Measurements from ENCODE around the gene MIS12.

DNA sequence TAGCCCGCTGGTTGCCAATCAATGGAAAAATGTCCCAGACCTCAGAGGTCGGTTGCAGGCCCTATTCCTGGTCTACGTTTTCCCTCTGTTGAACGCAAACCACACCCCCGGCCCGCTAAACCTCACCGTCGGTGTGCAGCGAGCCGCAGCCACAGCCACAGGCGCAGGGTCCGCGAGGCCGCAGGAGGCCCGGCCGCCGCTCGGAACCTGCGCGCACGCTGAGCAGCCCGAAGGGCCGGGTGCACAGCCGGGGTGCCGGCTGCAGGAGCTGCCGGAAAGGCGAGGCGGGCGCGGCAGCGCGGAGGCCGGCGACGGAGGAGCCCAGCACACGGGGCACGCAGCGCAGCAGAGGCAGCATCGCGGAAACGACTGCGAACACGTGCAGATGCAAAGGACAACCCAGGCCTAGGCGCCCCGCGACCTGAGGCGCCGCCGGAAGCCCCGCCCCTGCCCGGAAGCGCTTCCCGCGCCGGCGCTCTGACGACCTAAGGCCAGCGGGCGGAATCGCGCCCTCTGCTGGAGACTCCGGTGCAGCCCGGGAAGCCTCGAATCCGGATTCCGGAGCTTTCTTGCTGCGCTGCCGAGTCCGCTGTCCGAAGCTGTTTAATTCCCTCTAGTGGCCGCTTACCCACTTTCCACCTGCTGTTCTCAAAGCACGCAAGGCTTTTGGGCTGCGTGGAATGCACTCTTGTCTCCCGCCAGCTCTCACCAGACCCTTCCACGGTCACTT is 47.5 kb upstream of the MIS12 start, which contains the start of gene C1QBP:
- TF ChIP-seq, protein P1, sequence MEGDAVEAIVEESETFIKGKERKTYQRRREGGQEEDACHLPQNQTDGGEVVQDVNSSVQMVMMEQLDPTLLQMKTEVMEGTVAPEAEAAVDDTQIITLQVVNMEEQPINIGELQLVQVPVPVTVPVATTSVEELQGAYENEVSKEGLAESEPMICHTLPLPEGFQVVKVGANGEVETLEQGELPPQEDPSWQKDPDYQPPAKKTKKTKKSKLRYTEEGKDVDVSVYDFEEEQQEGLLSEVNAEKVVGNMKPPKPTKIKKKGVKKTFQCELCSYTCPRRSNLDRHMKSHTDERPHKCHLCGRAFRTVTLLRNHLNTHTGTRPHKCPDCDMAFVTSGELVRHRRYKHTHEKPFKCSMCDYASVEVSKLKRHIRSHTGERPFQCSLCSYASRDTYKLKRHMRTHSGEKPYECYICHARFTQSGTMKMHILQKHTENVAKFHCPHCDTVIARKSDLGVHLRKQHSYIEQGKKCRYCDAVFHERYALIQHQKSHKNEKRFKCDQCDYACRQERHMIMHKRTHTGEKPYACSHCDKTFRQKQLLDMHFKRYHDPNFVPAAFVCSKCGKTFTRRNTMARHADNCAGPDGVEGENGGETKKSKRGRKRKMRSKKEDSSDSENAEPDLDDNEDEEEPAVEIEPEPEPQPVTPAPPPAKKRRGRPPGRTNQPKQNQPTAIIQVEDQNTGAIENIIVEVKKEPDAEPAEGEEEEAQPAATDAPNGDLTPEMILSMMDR (IDR thresholded peaks at IDR 0.05), result peak; percentile 97 to 99 (median 98)
- peak; percentile 52 to 55 for TF ChIP-seq POLR2A (IDR thresholded peaks at IDR 0.05)
- no peak for TF ChIP-seq EP300 (IDR thresholded peaks at IDR 0.05)

Measured in gastroesophageal sphincter (tissue), 3 donors.